ENCODE measurements around the gene TUBGCP2.

The TUBGCP2 gene

DNA sequence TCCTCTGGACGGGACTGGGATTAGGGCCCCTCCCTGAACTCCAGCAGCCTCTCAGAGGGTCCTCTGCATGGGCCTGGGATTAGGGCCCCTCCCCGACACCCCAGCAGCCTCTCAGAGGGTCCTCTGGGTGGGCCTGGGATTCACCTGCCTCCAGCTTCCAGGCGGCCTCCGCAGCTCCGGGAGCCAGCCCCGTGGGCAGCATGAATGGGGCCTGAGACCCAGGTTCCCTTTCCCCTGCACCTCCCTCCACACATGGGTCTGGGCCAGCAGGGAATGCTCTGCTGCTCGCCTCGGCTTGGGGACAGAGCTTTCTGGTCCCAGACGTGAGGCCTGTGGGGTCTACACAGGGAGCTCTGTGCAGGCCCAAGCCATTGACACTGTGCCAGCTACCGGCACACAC, 5.5 kb downstream of the TUBGCP2 start:
- DNase-seq = no peak

DNA sequence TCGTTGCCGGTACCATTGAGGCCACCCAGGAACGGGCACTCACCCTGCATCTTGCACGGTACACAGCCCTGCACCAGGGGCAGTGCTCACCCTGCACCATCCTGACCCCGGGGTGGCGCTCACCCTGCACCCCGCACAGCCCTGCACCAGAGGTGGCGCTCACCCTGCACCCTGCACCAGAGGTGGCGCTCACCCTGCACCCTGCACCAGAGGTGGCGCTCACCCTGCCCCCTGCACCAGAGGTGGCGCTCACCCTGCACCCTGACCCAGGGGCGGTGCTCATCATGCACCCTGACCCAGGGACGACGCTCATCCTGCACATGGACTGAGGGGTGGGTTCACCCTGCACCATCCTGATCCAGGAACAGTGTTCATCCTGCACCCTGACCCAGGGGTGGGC, 6.4 kb downstream of the TUBGCP2 start:
- DNase-seq = no peak

DNA sequence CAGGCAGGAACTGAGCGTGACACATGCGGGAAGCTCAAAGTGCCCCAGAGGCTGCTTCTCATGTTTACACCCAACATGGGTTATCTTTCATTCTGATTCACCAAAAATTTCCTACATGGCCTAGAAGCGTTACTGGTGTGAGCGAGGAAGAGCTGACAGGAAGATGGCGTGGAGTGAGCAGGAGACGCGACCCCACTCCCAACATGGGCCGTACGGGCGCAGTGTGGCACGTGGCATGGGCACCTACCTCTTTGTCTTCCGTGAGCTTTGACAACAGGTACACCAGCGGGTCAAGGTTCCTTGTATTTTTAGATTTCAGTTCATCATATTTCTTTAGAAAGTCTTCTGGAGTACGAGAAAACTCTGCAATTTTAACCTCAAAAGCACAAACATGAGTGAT, 8.9 kb downstream of the TUBGCP2 start:
- no peak for DNase-seq

DNA sequence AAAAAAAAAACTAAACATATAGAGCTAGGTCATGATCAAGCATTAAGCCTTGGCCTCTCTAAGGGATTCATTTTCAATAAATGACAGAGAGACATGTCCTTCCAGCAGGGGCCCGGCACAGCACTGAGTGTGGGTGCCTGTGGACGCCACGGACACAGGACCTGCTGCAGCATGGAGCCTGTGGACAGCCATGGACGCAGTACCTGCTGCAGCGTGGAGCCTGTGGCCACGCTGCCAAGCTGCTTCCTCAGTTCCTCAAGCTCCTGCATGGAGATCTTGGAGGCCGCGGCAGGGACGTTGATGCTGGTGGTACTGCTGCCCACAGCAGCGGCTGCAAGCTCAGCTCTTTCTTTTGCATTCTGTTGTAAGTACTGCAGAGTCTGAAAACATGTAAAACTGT, 9.4 kb downstream of the TUBGCP2 start:
- DNase-seq = no peak

DNA sequence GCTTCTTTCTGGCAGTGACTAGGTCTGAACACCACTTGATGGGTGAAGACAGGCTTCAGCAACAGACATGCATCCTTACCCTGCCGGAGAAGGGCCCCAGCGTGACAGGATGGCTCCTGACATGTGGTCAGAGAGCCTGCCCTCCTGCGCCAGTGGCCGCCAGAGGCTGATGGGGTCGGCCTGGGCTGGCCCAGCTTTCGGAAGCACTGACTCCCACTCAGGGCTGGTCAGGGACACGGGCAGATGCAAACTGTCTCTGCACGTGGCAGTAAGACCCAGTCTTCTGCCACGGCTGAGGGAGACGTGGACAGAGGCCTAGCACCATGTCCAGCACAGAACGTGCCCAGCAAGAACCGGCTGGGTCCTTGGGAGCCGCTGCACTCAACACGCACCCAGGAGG, 10.2 kb downstream of the TUBGCP2 start:
- DNase-seq = no peak

DNA sequence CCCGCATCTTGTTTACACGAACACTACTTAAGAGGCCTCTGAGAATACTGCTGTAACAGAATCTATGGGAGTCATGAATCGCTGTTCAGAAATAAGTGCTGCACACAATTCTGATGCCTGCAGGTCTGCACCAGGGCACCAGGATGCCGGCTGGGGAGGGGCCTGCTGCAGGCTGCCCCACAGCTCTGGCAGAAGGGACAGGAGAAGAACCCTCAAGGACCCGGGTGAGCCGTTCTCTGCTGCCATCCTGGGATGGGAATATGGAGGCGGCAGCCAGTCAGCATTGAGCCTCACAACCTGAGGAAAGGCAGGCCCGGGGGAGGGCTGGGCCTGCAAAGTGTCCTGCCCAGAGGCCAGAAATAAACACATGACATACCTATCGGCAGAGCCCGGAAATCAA, 11.2 kb downstream of the TUBGCP2 start:
- DNase-seq = no peak

DNA sequence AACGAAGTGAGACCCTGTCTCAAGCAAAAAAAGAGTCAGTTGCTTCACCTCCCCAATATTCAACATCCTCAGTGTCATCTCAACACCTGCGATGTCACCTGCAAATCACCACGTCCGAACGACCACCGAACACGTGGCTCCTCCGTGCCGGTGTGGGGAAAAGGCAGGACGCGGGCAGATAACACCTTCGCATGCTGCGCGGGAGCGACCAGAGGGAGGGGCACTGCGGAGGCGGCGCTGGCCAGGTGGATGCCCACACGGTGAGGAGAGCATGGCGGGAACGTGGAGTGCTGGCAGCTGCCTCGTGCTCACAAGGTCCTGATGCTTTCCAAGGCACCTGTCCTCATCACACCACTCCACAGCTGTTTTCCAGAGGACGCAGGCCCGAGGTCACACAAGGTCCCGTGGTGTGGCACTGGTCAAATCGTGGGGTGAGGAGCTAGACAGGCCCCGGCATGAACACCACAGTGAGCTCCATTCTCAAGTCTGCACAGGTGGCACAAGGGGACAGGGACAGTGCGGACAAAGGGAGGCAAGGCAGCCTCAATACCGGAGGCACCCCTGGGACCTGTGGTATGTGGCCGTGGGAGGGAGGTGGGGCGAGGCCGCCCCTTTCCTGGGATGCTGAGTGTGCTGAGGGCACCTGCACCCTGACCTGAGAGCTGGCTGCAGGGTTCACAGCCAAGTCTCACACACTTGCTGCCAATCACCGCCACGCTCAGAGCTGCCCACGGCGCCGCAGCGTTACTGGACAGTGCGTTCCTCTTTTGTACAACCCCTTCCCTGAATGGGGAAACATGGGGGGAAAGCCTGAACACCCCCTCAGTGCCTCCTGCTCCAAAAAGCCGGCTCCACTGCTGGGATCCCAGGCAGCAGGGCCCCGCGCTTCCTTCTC, 13.0 kb downstream of the TUBGCP2 start:
- no peak for DNase-seq

DNA sequence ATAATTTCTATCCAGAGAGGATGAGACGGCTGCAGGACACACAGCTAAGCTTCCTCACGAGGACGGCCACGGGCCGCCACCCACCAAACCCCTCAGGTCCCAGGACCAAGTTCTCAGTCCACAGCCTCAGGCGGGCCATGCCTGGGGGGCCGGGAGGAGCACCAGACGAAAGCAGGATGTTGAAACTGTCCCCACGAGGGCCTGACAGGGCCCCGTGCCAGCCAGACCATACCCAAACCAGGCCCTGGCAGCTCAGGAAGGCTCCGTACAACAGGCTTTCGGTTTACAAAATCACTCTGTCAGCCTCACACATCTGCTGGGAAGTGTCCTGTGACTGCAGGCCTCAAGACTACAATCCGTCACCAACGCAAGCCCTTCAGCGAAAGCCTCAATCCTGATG, 14.5 kb downstream of the TUBGCP2 start:
- DNase-seq = no peak

DNA sequence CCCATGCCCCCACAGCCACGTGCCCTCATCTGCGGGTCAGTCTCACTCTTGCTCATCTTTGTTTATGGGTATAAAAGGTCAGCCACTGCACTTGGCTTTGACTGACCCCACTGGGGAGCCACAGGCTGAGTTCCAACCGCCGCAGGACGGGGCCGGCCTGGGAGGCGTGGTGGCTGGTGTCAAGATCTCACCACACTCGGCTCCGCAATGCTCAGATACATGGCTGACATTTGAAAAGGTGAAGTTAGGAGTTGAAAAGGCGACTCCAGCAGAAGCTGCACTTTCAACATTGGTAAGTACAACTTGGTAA, 14.9 kb downstream of the TUBGCP2 start:
- DNase-seq = no peak

DNA sequence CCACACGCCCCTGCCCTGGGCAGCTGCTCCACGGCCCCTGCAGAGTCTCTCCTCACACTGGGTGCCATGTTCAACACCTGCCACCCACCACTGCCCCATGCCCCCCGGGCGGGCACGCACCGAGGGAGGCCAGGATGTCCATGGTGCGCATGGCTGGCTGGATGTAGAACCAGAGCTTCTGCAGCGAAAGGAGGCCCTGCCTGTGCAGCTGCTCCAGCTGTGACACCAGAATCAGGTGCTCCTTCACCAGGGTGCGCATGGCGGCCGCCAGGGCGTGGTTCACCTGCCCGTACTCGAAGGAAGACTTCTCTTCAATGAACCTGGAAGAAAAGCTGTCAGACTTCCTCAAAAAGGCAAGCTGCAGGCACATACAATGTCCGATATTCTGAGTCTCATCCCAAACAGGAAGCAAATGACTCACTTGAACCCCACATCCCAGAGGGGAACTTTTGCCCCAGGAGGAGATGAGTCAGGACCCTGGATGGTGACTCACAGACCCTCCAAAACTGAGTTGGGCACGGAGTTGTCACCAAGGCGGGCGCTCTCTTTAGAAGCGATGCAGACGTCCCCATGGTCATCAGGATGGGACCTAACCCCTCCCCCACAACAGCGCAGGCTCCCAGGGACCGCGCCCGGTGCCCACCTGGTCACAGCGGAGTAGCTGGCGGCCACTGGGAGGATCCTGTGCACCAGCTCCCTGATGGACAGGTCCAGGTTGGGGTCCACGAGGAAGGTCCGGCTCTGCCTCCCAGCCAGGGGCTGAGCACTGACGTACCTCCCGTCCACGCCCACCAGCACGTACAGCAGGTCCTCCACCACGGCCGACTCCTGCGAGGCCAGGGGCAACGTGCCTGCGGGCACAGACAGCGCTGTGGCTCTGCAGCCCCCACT, 15.5 kb downstream of the TUBGCP2 start:
- DNase-seq = no peak

DNA sequence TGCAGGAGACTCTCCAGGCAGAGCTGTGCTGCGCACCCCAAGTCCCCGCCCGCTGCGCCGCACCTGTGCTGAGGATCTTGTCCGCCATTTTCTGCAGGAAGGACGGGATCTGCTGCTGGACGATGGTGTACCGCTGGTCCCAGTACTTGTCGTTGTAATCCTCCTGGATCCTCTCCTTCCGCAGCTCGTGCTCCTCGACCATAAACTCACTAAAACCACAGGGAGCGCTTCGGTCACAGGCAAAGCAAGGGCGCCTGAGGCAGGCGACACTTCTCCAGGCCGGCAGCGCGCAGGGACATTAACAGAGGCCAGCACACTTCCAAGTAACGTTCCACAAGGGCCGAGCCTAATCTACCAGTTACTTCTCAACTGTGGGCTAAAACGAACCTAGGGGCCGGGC, 18.9 kb downstream of the TUBGCP2 start:
- no peak for DNase-seq

DNA sequence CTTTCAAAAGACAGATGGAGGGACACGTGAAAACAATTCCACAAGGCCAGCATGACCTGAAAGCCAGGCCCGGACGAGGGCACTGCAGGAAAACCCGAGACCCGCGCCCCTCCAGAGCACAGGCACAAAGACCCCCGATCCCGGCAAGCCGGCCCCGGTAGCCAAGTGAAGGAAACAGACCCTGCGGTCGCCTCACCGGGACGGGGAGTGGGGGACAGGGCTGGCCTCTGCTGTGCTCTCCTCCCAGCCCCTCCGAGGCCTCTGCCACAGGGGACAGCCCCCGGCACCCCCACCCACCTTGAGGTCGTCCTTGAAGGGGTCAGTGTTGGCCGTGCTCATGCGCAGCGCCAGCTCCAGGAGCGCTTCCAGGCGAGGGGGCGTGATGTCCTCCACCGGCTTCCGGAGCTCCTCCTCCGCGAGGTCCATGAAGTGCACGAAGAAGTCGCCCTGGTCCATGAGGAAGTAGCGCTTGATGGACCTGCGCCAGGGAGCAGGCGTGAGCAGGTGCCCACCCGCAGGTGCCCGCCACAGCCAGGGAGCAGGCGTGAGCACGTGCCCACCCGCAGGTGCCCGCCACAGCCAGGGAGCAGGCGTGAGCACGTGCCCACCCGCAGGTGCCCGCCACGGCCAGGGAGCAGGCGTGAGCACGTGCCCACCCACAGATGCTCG, 20.7 kb downstream of the TUBGCP2 start:
- no peak for DNase-seq

DNA sequence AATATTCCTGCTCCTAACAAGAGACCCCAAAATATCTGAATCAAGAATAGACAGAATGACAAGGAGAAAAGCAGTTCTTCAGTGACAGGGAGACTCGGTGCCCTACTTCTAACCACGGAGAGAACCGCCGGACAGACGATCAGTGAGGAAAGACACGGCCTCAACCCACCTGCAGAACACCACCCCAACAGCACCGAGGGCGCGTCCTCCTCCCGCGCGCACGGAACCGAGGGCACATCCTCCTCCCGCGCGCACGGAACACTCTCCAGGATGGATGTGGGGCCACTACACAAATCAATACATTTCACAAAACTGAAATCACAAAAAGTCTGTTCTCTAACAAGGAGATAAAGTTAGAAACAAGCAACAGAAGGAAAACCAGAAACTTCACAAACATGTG, 22.3 kb downstream of the TUBGCP2 start:
- DNase-seq = no peak

DNA sequence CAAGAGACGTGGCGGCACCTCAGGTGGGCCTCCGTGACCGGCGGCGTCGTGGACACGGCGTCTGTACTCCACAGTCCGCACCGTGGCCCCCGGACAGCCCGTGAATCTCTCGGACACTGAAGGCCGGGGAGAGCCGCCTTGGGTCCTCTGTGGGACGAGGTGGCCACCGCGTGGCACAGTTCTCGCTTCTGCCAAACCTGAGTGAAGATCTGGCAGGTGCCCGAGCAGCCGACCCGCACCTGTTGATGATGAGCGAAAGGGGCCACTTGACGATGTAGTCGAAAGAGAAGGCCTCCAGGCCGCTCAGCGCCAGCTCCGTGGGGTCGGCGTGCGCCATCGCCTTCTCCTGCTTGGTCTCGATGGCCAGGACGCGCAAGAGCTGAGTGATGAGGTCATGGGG, 23.5 kb downstream of the TUBGCP2 start:
- DNase-seq = no peak

DNA sequence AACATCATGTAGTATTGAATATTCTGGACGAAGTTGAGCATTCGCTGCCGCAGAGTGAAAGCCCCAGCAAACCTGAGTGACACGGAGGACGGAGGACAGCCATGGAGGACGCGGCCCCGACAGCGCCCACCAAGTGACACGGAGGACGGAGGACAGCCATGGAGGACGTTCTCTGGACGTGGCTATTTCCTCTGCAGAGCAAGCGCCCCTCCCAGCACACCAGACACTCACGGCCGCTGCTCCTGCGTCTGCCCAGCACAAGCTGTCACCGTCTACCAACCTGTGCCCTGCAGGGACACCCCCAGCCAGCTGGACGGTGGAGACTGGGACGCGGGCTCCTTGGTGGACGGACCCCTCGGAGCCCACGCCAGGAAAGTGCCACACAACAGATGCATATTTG, 24.7 kb downstream of the TUBGCP2 start:
- DNase-seq = no peak

DNA sequence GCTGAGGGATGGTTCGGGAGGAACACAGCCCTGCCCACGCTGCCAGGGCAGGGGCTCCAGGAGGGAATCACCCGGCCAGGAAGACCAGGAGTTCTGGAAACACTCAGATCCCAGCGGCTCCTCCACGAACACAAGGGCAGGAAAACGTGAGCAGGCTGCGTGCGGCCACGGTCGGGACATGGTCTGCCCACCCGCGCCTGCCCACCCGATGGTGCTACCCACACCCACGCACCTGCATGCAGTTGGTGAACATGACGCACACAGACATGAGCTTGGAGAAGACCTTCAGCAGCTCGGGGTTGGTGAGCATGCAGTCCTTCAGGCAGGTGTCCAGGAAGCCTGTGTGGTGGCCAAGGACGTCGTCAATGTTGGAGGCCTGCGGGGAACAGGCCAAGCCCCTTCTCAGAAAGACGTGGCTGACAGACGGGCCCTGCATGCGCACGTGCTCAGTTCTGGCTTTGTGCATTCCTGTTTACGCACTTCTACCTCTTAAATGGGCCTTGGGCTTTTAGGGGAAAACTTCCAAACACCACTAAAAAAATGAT, 25.8 kb downstream of the TUBGCP2 start:
- no peak for DNase-seq

DNA sequence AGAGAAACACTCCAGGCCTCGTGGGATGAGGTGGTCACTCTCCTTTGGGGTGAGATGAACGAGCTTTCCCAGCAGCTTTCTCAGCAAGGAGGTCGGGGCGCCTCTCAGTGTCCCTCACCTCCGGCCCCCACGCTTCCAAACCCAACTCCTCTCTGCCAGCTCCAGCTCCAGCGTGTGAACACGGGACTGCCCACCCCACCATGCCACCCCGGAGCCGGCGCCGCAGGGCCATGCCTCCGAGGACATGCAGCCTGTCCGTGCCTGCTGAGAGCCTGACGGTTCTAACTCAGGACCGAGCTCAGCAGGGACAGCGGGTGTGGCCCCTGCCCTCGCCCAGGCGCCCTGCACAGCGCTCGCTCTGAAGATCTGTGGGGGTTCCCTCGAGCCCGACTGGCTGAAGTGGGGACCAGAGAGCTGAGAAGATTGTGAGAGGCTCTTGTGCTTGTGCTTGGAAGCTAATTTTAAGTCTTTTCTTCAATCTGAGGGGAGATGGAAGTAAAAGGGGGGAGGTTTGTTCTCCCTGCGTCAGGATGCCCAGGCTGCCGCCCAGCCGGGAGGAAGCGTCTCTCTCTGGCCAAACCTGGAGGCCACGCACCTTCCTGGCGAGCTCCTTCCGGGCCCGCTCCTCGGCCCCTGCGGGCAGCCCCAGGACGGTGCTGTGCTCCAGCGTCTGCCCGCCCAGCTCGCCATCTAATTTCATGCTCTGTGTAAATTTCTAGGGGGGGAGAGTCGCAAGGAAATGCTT, 26.9 kb downstream of the TUBGCP2 start:
- DNase-seq = no peak

DNA sequence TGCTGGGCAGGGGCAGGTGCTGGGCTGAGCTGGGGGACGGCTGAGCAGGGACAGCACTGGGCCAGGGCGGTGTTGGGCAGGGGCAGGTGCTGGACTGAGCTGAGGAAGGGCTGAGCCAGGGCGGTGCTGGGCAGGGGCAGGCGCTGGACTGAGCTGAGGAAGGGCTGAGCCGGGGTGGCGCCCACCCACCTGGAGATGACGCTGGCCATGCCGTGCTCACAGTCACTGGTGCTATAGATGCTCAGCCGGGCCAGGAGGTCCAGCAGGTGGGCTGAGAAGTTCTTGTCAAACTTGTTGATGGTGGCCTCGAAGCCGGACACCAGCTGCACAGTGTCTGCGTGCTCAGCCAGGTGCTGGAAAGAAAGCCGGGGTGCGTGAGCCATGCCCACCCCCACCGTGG, 27.6 kb downstream of the TUBGCP2 start:
- DNase-seq = no peak

DNA sequence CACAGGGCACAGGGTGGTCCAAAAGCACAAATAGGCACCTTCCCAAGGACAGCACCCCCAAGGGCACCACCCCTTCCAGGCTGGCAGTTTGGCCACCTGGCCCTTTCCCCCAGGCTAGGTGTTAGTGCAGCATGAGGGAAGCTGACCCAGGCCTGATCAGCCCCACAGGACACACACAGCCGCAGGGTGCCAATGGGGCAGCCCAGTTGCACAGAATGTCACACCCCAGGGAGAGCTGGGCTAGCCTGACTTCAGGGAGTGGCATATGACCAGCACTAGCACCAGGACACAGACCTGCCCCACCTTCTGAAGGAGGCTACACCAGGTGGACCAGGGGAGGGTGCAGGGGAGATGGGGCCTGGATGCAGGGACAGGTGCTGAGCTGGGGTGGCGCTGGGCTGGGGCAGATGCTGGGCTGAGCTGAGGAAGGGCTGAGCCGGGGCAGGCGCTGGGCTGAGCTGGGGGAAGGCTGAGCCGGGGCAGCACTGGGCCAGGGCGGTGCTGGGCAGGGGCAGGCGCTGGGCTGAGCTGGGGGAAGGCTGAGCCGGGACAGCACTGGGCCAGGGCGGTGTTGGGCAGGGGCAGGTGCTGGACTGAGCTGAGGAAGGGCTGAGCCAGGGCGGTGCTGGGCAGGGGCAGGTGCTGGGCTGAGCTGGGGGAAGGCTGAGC, 28.1 kb downstream of the TUBGCP2 start:
- DNase-seq = no peak

DNA sequence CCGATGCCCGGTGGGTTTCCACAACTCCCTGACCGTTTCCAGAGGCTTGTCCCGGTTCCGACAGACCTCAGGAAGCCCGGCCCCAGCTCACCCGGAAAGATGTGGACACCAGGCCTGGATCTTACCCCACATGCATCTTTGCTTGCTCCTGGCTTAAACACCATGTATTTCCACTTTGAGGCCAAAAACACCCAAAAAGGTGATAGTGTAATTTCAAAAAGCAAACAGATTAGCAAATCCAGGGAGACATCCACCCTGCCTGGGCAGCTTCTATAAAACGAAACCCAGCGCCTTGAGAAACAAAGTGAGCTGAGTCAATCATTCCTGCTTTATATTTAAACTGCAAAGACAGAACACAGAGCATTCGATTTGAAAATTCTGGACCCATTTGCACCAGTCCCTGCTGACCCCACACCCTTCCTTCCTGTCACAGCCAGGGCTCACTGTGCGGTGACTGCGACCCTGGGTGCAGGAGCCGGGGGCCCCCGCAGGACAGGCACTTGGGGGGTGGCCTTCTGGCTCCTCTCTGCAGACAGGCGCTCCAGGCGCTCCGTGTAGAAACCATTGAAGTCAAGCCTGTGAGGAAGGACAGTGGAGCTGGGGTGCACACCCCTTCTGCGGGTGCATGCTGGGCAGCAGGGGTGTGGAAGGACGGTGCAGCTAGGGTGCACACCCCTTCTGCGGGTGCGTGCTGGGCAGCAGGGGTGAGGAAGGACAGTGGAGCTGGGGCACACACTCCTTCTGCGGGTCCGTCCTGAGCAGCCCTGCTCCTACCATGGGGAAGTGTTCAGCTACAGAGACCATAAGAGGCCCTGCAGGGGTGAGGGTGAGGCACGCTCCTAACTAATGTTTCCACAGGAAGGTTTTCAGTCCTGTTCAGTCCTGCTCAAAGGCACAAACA, 29.1 kb downstream of the TUBGCP2 start:
- no peak for DNase-seq
